ENCODE results near the gene GPR132. TPM values are rescaled to one million over a fixed set of nuclear protein-coding genes. Genes with fewer than 3 reads are reported as not detected.

GPR132 gene
- total RNA-seq, 1 experiment from 2014 or later = 0.20 TPM

DNA sequence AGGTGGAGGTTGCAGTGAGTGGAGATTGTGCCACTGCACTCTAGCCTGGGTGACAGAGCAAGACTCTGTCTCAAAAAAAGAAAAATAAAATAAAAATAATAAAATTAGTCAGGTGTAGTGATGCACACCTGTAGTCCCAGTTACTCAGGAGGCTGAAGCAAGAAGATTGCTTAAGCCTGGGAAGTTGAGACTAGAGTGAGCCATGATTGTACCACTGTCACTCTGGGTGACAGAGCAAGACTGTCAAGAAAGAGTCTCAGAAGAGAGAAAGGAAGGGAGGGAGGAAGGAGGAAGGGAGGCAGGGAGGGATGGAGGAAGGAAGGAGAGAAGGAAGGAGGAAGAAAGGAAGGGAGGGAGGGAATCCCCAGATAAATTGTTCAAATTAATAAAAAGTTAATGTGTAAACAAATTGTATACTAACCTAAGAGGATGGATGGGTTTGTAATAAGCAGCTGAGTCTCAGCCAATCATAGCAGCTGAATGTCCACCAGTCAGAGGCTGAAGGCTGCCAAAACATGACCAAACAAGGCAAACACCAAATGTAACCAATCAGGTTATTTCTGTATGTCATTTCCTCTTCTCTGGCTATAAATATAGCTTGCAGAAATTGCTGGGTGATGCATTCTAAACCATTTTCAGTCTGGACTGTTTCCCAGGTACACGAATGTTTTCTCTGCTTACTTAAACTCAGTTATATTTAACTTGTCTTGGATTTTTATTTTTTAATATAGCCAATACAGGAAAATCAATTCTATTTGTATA lies 38.2 kb downstream of the GPR132 start:
- no peak for DNase-seq
- TF ChIP-seq, protein P1, sequence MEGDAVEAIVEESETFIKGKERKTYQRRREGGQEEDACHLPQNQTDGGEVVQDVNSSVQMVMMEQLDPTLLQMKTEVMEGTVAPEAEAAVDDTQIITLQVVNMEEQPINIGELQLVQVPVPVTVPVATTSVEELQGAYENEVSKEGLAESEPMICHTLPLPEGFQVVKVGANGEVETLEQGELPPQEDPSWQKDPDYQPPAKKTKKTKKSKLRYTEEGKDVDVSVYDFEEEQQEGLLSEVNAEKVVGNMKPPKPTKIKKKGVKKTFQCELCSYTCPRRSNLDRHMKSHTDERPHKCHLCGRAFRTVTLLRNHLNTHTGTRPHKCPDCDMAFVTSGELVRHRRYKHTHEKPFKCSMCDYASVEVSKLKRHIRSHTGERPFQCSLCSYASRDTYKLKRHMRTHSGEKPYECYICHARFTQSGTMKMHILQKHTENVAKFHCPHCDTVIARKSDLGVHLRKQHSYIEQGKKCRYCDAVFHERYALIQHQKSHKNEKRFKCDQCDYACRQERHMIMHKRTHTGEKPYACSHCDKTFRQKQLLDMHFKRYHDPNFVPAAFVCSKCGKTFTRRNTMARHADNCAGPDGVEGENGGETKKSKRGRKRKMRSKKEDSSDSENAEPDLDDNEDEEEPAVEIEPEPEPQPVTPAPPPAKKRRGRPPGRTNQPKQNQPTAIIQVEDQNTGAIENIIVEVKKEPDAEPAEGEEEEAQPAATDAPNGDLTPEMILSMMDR (conservative IDR thresholded peaks at IDR 0.05) = no peak
- no peaks in the 10 kb centered on the region for H3K36me3 Mint-ChIP-seq (ENCODE audit: insufficient read depth in 1 of 3, low read depth in 3 of 3)

More for the DNA sequence above, 38.2 kb downstream of the GPR132 start:
- Histone ChIP-seq H2BK15ac (ENCODE audit: low read depth, low read length) (no peak overlapping the region), H3K14ac (ENCODE audit: insufficient read depth, low read length) (no peak overlapping the region), H4K91ac (ENCODE audit: insufficient read length, low read depth, low read length) (no peak overlapping the region), H3K27ac (ENCODE audit: insufficient read length, low read depth, low read length) (no peak overlapping the region), H3K4ac (ENCODE audit: low read depth, low read length) (no peak overlapping the region), H3K9me3 (ENCODE audit: control insufficient read depth, low read depth, low read length) (no peaks in the 10 kb centered on the region), H2AFZ (ENCODE audit: low read length) (no peak overlapping the region), H3K27me3 (ENCODE audit: insufficient read depth, low read length) (no peaks in the 10 kb centered on the region), H2BK20ac (ENCODE audit: low read depth, low read length, poor library complexity, severe bottlenecking) (no peak overlapping the region), H3K23ac (ENCODE audit: insufficient read length, low read depth, low read length) (no peak overlapping the region), H4K20me1 (ENCODE audit: control insufficient read depth, insufficient read depth, insufficient read length) (no peaks in the 10 kb centered on the region), H3K23me2 (ENCODE audit: insufficient read length, low read depth, low read length, poor library complexity, severe bottlenecking) (no peaks in the 10 kb centered on the region), H2BK5ac (ENCODE audit: insufficient read length, low read length) (no peak overlapping the region), H3K79me1 (ENCODE audit: insufficient read depth, low read depth, low read length, poor library complexity, severe bottlenecking) (no peaks in the 10 kb centered on the region), H3K9ac (ENCODE audit: extremely low read depth, insufficient read length, low read length) (no peak overlapping the region), H4K5ac (ENCODE audit: insufficient read length, low read depth, low read length) (no peak overlapping the region), H2BK120ac (ENCODE audit: low read depth, low read length, poor library complexity, severe bottlenecking) (no peak overlapping the region), H3K4me2 (ENCODE audit: insufficient read depth, insufficient read length, low read length) (no peak overlapping the region), H2BK12ac (ENCODE audit: insufficient read length, low read depth, low read length) (no peak overlapping the region), H3K56ac (ENCODE audit: insufficient read length, low read depth, low read length) (no peak overlapping the region), H4K8ac (replicated peaks; ENCODE audit: insufficient read length, low read depth, low read length) (no peak overlapping the region), H3K79me2 (ENCODE audit: insufficient read depth, low read length) (no peaks in the 10 kb centered on the region), H2AK5ac (ENCODE audit: insufficient read length, low read length) (no peak overlapping the region), H3T11ph (ENCODE audit: low read length) (no peak overlapping the region), H3K4me1 (ENCODE audit: insufficient read depth, low read length) (no peaks in the 10 kb centered on the region), H3K18ac (ENCODE audit: insufficient read length, low read depth, low read length) (no peak overlapping the region)
- no CpG with 5 or more reads among the region's 1 CpG for WGBS (ENCODE audit: extremely low coverage, insufficient read length, low lambda C conversion rate)
- no peak overlapping the region for H3K27ac Mint-ChIP-seq
- no peak overlapping the region for H3K4me3 Mint-ChIP-seq
- peaks cover 0 to under 1% of the 10 kb centered on the region in 2 experiments; a peak in 1 of 5 replicates for H3K9me3 Mint-ChIP-seq
- H3K4me1 Mint-ChIP-seq = peaks cover 12 to 13% of the 10 kb centered on the region in 2 experiments
- H3K27me3 Mint-ChIP-seq (ENCODE audit: low read depth) = peaks cover 33% of the 10 kb centered on the region

Measured in H9 (cell line).